Lower leg skin (tissue), 4 donors: ENCODE results near the gene SLC39A11. TPM values are rescaled to one million over a fixed set of nuclear protein-coding genes. Genes with fewer than 3 reads are reported as not detected.
"Not testable (repeated sequence)": the region's sequence is repeated elsewhere in the genome, so short reads cannot be mapped to it uniquely, and the experiment has no call there.

ENCODE experiments used
- DNase-seq, 2 donors: peaks; one replicate each; pipeline ENCODE4 v3.0.0-alpha.2; 2019; ENCODE audit warnings: low spot score in 2 of 2
- H3K4me3 ChIP-seq: fragments of 200-600 bp; sonication (generic); 2 replicates; pipeline ENCODE4 v1.5.1; 2017; ENCODE audit warnings: mild to moderate bottlenecking, low read depth; ENCODE audit not compliant: poor library complexity, severe bottlenecking
- POLR2A ChIP-seq, 2 donors: fragments of 450-650 bp; IDR thresholded peaks; one replicate each; pipeline ENCODE4 v1.6.1; 2016 to 2017; ENCODE audit warnings: antibody characterized with exemption in 2 of 2, mild to moderate bottlenecking in 1 of 2, moderate library complexity in 1 of 2
- WGBS, 2 donors: methylation state at CpG; one replicate each; pipeline ENCODE4 v1.1.5; 2018; 5-methylcytosine and 5-hydroxymethylcytosine counted together
- intact Hi-C: fragments of 100-400 bp; cut with DNase I; formaldehyde crosslinking; loops from one replicate; pipeline ENCODE4 v1.15.0; 2023; ENCODE audit warnings: low total_unique reads
- total RNA-seq, 4 donors: library from RNA; depleted of rRNA; stranded (reverse); fragments of >200 nt; gene quantifications; one replicate each; pipeline ENCODE4 v1.1.0, GENCODE V29; 2016
- TF ChIP-seq, protein P1 (sequence below), 3 donors: fragments of 450-650 bp; IDR thresholded peaks; one replicate each; pipeline ENCODE4 v1.5.1; 2016; ENCODE audit warnings: antibody characterized with exemption in 3 of 3, mild to moderate bottlenecking in 3 of 3, moderate library complexity in 2 of 3

SLC39A11 gene
- total RNA-seq, 4 donors from 2014 or later, result 41.6 to 59.0 (median 47.1) TPM

DNA sequence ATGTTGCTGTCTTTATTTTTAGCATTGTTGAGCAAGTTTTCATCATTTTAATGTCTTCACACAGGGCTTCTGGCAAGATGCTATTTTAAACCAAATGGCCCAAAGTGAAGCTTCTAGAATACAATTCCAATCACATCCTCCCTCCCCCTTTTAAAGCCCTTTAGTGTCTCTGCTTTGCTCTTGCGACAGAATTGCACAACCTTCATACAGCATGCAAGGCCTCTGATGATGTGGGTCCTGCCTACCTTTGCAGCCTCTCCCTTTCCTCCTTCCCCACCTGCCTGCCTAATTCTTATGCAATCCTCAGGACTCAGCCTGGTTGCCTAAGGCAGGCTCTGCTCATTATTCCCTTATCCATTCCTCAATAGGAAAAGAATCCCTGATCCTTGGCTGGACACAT, 381.7 kb downstream of the SLC39A11 start:
- no peak overlapping the region for H3K4me3 ChIP-seq
- intact Hi-C loops, result no loop called here
- DNase-seq, result no peak
- 65 to 69% methylated on average over 1 of the region's 1 CpG for WGBS, 2 donors
- TF ChIP-seq, protein P1, sequence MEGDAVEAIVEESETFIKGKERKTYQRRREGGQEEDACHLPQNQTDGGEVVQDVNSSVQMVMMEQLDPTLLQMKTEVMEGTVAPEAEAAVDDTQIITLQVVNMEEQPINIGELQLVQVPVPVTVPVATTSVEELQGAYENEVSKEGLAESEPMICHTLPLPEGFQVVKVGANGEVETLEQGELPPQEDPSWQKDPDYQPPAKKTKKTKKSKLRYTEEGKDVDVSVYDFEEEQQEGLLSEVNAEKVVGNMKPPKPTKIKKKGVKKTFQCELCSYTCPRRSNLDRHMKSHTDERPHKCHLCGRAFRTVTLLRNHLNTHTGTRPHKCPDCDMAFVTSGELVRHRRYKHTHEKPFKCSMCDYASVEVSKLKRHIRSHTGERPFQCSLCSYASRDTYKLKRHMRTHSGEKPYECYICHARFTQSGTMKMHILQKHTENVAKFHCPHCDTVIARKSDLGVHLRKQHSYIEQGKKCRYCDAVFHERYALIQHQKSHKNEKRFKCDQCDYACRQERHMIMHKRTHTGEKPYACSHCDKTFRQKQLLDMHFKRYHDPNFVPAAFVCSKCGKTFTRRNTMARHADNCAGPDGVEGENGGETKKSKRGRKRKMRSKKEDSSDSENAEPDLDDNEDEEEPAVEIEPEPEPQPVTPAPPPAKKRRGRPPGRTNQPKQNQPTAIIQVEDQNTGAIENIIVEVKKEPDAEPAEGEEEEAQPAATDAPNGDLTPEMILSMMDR (IDR thresholded peaks at IDR 0.05), result no peak
- no peak for TF ChIP-seq POLR2A (IDR thresholded peaks at IDR 0.05)

GRCh38 chr17:72710202-72710601, 382.3 kb downstream of the SLC39A11 start:
- intact Hi-C loops, result no loop called here
- no peak overlapping the region for H3K4me3 ChIP-seq
- DNase-seq, result no peak

DNA sequence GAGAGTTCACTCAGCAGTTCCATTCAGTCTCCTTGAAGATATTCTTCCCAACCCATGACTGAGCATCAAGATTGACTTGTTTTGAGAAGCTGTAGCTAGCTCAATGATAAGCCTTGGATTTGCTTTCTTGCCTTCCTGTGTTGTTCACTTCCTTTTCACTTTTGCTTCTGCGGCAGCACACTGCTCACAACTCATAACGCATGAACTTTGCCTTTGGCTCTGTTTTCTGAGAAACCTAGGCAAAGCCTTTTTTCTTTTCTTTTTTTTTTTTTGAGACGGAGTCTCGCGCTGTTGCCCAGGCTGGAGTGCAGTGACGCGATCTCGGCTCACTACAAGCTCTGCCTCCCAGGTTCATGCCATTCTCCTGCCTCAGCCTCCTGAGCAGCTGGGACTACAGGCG, 383.8 kb downstream of the SLC39A11 start:
- 95 to 96% methylated on average over 9 of the region's 9 CpGs for WGBS, 2 donors
- intact Hi-C loops, H3K4me3 ChIP-seq, DNase-seq: not testable (repeated sequence)

More at GRCh38 chr17:72710202-72710601, 382.3 kb downstream of the SLC39A11 start:
- TF ChIP-seq POLR2A (IDR thresholded peaks at IDR 0.05), result no peak
- TF ChIP-seq, protein P1 (IDR thresholded peaks at IDR 0.05), result no peak

- intact Hi-C loops, result no loop called here
- no peak for DNase-seq
- TF ChIP-seq, protein P1 (IDR thresholded peaks at IDR 0.05), result no peak
- no peak for TF ChIP-seq POLR2A (IDR thresholded peaks at IDR 0.05)
- WGBS, 2 donors, result 98 to 100% methylated on average over 2 of the region's 2 CpGs
- no peak overlapping the region for H3K4me3 ChIP-seq
Measured at GRCh38 chr17:72707881-72708280, 384.6 kb downstream of the SLC39A11 start.

DNA sequence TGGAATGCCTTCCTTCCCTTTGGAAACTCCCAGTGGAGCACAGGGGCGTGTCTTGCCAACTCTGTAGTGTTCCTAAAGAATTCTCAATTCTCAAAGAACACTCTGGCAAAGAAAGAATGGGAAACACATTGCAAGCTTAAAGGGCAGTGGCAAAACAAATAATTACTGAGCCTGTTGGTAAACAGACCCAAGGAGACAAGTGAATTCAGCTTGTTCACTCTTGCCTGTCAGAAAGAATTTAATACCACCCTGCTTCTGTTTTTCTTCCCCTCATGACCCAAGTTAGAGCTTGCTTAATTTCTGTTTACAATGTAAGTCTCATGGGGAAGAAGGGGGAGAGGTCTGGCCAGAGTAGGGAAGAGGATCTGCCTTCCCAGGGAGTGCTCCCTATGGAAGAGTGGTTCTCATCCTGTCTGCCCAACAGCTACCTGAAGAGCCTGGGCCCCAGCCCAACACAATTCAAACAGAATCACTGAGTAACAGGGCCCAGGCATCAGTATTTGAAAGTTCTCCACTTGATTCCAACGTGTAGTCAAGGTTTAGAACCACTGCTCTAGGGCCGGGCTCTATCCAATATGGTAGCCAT, 386.0 kb downstream of the SLC39A11 start:
- 72 to 85% methylated on average over 3 of the region's 3 CpGs for WGBS, 2 donors
- TF ChIP-seq POLR2A (IDR thresholded peaks at IDR 0.05), result no peak
- TF ChIP-seq, protein P1 (IDR thresholded peaks at IDR 0.05), result no peak
- no peak for DNase-seq
- no peak overlapping the region for H3K4me3 ChIP-seq
- intact Hi-C loops, result no loop called here

- no peak for DNase-seq
- 82 to 83% methylated on average over 5 of the region's 5 CpGs for WGBS, 2 donors
- no peak overlapping the region for H3K4me3 ChIP-seq
- intact Hi-C loops, result no loop called here
- no peak for TF ChIP-seq POLR2A (IDR thresholded peaks at IDR 0.05)
- TF ChIP-seq, protein P1 (IDR thresholded peaks at IDR 0.05), result no peak
Measured at GRCh38 chr17:72705905-72706395, 386.5 kb downstream of the SLC39A11 start.
